NCI-H1694 (cell line): ENCODE measurements around the gene TTF2.

Experiments used
- DNase-seq: peaks from one replicate; lab custom pipeline; 2025; lab: John Stamatoyannopoulos, UW

The TTF2 gene

GRCh38 chr1:117059678-117060440, at the start of gene TTF2:
TSS of gene TTF2 (plus strand) at chr1:117060326. CDS start at chr1:117060347, 21 bp downstream.
- peak; percentile 99 for DNase-seq

GRCh38 chr1:117011334-117011733, 48.8 kb upstream of the TTF2 start:
- no peak for DNase-seq

GRCh38 chr1:117013309-117013858, 46.7 kb upstream of the TTF2 start:
- no peak for DNase-seq

- no peak for DNase-seq
These were observed 45.9 kb upstream of the TTF2 start for GRCh38 chr1:117014209-117014608.

GRCh38 chr1:117015724-117016123, 44.4 kb upstream of the TTF2 start:
- no peak for DNase-seq

- peak; percentile 9 for DNase-seq
These were observed 43.1 kb upstream of the TTF2 start for GRCh38 chr1:117017062-117017461.

GRCh38 chr1:117017648-117018047, 42.5 kb upstream of the TTF2 start:
- no peak for DNase-seq

GRCh38 chr1:117020526-117021156, 39.5 kb upstream of the TTF2 start:
- DNase-seq = no peak

GRCh38 chr1:117022114-117022513, 38.0 kb upstream of the TTF2 start:
- no peak for DNase-seq

GRCh38 chr1:117025568-117025967, 34.6 kb upstream of the TTF2 start:
- no peak for DNase-seq

GRCh38 chr1:117026361-117026760, 33.8 kb upstream of the TTF2 start:
- DNase-seq = no peak

GRCh38 chr1:117029685-117030084, 30.4 kb upstream of the TTF2 start:
- no peak for DNase-seq

GRCh38 chr1:117030271-117030877, 29.8 kb upstream of the TTF2 start:
- DNase-seq = no peak

GRCh38 chr1:117032266-117032665, 27.9 kb upstream of the TTF2 start:
- DNase-seq = no peak

GRCh38 chr1:117032681-117033539, 27.2 kb upstream of the TTF2 start:
- DNase-seq = no peak

- DNase-seq = no peak
These were observed 26.4 kb upstream of the TTF2 start for GRCh38 chr1:117033772-117034171.

GRCh38 chr1:117034791-117035290, 25.3 kb upstream of the TTF2 start:
- DNase-seq = no peak

- no peak for DNase-seq
These were observed 24.1 kb upstream of the TTF2 start for GRCh38 chr1:117036018-117036461.

GRCh38 chr1:117037802-117038201, 22.3 kb upstream of the TTF2 start:
- no peak for DNase-seq

GRCh38 chr1:117038236-117038635, 21.9 kb upstream of the TTF2 start:
- no peak for DNase-seq

GRCh38 chr1:117044217-117044616, 15.9 kb upstream of the TTF2 start:
- DNase-seq = no peak

- no peak for DNase-seq
These were observed 14.5 kb upstream of the TTF2 start for GRCh38 chr1:117045644-117046043.
